NCI-H2171 (cell line): ENCODE data around the gene LIMS1.
"Not testable (repeated sequence)": the region's sequence is repeated elsewhere in the genome, so short reads cannot be mapped to it uniquely, and the experiment has no call there.

Source experiments
- DNase-seq: peaks from one replicate; lab custom pipeline; 2025; lab: John Stamatoyannopoulos, UW

Gene LIMS1

DNA sequence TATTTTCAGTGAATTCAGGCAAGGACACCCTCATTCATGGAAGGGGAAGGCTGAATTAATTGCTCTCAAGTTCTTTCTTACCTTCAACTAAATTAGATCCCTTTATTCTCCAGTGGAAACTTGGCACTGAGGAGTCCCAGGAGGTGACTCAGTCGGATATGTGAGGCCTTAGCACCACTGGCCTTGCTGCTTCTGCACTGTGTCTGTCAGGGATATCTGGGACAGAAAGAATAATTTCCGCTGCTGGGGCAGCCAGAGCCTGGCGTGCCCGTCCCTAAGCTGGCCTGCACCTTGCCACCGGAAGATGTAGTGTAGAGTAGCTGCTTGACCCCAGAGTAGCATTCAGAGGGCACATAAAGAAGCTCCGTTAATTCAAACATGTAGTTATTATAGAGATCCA, 53.4 kb downstream of the LIMS1 start:
- DNase-seq, result no peak

DNA sequence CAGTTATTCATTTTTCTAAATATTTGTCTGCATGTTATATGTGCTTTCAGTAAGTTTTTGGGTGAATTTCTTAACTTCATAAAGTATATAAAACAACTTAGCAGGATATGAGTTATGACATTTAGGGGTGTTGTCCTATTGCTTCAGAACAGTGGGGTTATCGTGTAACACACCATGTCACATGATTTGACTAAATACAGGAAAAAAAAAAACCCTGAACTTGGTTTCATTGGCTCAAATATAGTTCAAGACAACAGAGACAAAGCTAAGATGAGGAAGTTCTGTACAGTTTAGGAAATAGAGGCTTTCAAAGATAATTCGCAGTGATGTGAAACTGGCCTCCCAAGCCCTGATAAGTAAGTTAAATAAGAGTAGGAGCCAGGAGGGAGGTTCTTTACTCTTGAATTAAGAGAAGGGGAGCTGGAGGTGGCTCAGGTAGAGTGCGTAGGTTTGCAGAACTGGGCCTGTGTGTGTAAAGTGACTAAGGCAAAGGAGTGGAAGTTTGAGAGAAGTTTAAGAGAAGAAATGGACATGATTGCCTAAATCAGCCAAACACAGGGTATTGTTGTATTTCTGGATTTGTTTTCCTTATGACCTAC, 53.9 kb downstream of the LIMS1 start:
- no peak for DNase-seq

DNA sequence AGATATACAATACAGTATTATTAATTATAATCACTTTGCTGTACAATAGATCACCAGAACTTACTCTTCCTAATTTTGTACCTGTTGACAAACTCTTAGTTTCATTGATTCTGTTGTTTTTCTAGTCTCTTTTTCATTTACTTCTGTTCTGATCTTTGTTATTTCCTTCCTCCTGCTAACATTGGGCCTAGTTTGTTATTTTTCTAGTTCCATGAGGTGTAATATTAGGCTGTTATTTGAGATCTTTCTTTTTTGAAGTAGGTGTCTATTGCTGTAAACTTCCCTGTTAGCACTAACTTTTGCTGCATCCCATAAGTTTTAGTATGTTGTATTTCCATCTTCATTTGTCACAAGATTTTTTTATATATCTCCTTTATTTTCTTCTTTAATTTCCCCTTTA, 55.1 kb downstream of the LIMS1 start:
- DNase-seq, result no peak

GRCh38 chr2:108589781-108590180, 55.5 kb downstream of the LIMS1 start:
- DNase-seq, result no peak

- DNase-seq, result no peak
These were observed 56.9 kb downstream of the LIMS1 start for GRCh38 chr2:108591163-108591562.

GRCh38 chr2:108593547-108594098, 59.4 kb downstream of the LIMS1 start:
- DNase-seq, result no peak

DNA sequence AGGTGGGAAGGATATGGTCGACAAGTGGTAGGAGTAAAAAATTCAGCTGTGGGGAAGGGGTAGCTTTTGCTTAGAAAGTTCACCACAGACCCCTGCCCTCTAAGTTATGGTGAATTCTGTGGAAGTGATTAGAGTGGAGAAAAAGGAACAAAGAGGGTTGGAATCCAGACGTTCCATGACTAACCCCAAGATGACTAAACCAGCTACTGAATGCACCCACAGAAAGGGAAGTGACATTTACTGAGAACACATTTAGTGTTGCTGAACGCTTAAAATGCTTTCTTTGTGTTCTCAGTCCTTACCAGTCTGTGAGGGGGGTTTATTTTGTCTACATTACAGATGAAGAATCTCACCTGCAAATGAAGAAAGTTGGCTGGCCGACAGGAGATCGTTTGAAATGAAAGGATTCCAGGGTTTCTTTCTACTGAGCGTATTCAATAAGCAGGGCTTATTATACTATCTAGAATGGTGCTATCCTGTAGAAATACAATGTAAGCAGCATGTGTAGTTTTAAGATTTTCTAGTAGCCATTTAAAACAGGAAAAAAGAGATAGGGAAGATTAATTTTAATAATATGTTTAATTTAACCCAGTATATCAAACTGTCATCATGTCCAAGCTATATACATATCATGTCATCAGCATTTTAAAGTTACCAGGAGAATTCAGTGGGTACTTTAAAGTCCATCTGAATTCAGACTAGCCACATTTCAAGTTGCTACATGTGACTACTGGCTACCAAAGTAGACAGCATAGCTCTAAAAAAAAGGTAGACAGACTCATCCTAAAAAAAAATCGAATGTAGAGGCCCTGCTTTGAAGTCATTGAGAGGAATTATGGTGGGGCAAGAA, 60.1 kb downstream of the LIMS1 start:
- DNase-seq, result no peak

- no peak for DNase-seq
These were observed 60.8 kb downstream of the LIMS1 start for GRCh38 chr2:108594982-108595464.

GRCh38 chr2:108595771-108596170, 61.5 kb downstream of the LIMS1 start:
- not testable (repeated sequence) for DNase-seq

DNA sequence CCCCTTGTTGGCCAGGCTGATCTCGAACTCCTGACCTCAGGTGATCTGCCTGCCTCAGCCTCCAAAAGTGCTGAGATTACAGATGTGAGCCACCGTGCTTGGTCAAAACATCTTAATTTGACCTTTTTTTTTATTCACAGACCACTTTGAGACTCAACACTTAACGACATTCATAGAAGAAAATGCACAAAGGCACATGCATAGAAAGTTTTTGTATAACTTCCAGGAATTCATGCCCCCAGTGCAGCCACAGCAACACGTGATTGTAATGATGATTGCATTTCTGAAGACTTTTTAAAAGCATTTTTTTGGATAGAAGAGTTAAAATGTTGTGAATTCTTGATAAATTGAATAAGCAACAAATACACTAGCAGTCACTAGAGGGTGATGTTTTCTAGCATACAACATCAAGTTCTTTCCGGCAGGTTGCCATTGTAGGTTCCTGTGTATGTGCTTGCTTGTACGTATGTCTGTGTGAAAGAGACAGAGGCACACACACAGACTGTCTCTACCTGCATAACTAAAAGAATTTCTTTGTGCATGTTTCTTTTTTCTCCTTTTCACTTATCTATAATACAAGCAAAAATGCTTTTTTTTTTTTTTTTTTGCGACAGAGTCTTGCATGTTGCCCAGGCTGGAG, 63.0 kb downstream of the LIMS1 start:
- DNase-seq, result not testable (repeated sequence)

GRCh38 chr2:108601199-108601598, 66.9 kb downstream of the LIMS1 start:
- DNase-seq, result not testable (repeated sequence)

DNA sequence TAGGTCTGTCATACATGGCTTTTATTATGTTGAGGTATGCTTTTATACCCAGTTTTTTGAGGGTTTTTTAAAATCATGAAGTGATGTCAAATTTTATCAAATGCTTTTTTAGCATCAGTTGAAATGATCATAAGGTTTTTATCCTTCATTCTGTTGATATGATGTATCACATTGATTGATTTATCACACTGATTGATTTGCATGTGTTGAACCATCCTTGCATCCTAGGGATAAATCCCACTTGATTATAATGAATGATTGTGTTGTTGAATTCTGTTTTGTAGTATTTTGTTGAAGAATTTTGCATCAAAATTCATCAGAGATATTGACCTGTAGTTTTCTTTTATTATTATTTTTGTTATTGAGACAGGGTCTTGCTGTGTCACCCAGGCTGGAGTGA, 68.2 kb downstream of the LIMS1 start:
- DNase-seq, result no peak

GRCh38 chr2:108604196-108604595, 69.9 kb downstream of the LIMS1 start:
- DNase-seq, result no peak

DNA sequence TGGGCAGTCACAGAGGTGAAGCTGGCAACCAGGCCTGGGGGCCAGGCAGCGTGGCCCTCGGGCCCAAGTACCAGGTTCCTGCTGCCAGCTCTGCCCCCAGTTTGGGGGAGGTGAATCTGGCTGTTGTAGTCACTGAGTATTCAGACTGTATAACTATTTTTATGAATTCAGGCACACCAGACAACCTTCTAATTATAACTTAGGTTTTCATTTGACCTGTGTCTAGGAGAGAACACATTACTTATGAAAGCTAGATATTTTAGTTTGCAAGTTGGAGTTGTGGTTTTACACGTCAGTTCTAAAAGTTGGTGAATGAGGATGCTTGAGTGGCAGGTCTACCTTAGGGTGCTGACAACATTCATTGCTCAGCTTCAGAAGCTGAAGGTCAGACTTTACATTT, 71.7 kb downstream of the LIMS1 start:
- DNase-seq, result no peak

GRCh38 chr2:108607706-108608301, 73.5 kb downstream of the LIMS1 start:
- DNase-seq, result peak; percentile 17

GRCh38 chr2:108611021-108611420, 76.8 kb downstream of the LIMS1 start:
- no peak for DNase-seq

DNA sequence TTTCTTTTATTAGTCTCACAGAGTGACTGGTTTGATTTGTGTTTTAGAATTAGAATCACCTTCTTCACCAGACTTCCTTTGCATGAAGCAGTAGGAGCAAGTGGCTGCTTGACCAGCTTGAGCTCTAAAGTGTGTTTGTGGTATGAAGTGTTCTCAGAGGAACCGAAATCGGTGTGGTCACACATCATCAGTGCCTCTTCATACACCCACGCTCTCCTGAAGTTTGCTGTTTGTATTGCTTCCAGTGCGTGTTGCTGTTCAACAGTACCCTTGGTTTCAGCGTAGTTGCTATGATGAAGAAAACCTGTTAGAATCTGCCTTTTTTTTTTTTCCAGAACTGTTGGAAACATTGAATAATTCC, 77.9 kb downstream of the LIMS1 start:
- DNase-seq, result no peak

DNA sequence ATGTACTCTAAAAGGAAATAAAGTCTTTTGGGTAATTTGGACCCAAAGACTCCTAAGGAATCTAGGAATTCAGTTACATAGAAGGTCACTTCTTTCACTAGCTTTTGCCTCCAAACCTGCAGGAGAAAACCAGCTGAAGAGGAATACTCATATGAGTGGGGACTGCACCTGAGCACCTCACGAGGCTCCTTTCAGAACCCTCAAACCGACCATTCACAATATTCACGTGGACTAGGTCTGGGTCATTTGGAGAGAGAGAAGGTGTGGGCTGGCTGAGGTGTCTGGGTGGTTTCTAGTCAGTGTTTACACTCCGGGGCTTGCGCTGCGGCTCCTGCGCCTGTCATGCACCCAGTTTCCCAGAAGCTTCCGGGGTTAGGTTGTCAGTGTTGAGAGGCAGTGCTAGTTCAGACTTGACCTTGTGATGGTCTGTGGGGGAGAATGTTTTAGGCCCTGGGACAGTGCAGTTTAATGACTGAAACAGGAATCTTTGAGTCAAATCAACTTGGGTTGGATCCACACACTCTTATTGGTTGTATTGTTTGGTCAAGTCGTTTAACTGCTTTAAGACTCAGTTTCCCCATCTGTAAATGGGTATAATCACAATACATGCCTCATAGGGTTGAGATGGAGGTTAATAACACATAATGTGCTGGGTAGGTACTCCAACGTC, 78.4 kb downstream of the LIMS1 start:
- no peak for DNase-seq

- DNase-seq, result no peak
These were observed 79.2 kb downstream of the LIMS1 start for GRCh38 chr2:108613261-108614042.

- no peak for DNase-seq
These were observed 79.8 kb downstream of the LIMS1 start for GRCh38 chr2:108614043-108614545.

- no peak for DNase-seq
These were observed 80.4 kb downstream of the LIMS1 start for GRCh38 chr2:108614659-108615058.
